ENCODE results near the gene CHST6.

GRCh38 chr16:75494661-75495075 lies 573 bp downstream of the CHST6 start:
- TF ChIP-seq, protein P1, sequence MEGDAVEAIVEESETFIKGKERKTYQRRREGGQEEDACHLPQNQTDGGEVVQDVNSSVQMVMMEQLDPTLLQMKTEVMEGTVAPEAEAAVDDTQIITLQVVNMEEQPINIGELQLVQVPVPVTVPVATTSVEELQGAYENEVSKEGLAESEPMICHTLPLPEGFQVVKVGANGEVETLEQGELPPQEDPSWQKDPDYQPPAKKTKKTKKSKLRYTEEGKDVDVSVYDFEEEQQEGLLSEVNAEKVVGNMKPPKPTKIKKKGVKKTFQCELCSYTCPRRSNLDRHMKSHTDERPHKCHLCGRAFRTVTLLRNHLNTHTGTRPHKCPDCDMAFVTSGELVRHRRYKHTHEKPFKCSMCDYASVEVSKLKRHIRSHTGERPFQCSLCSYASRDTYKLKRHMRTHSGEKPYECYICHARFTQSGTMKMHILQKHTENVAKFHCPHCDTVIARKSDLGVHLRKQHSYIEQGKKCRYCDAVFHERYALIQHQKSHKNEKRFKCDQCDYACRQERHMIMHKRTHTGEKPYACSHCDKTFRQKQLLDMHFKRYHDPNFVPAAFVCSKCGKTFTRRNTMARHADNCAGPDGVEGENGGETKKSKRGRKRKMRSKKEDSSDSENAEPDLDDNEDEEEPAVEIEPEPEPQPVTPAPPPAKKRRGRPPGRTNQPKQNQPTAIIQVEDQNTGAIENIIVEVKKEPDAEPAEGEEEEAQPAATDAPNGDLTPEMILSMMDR (IDR thresholded peaks at IDR 0.05; ENCODE audit: extremely low read depth in 1 of 2, insufficient read depth in 1 of 2, low read depth in 1 of 2, low read length in 2 of 2) = no peak
- no peak for TF ChIP-seq POLR2A (IDR thresholded peaks at IDR 0.05; ENCODE audit: low read depth, low read length)
- TF ChIP-seq MAX (IDR thresholded peaks at IDR 0.05; ENCODE audit: insufficient read depth, insufficient read length) = no peak
